Brain microvascular endothelial cell (primary cell): ENCODE results near the gene RSPH9.

ENCODE experiments used
- DNase-seq: peaks from one replicate; pipeline ENCODE4 v3.0.0-alpha.2; 2020
- H3K27ac ChIP-seq: fragments of 250-450 bp; sonication (Bioruptor Pico); 2 replicates; pipeline ENCODE4 v1.5.1; 2020; ENCODE audit warnings: mild to moderate bottlenecking, moderate library complexity
- H3K27me3 ChIP-seq: fragments of 250-450 bp; sonication (Bioruptor Pico); replicated peaks from 2 replicates; pipeline ENCODE4 v1.5.1; 2020; ENCODE audit warnings: mild to moderate bottlenecking
- H3K36me3 ChIP-seq: fragments of 250-450 bp; sonication (Bioruptor Pico); replicated peaks from 2 replicates; pipeline ENCODE4 v1.5.1; 2020; ENCODE audit warnings: mild to moderate bottlenecking
- H3K4me3 ChIP-seq: 2 replicates; pipeline ENCODE4 v1.5.1; 2011; ENCODE audit warnings: low read depth, mild to moderate bottlenecking, control low read depth, low read length, moderate library complexity
- CTCF ChIP-seq: IDR thresholded peaks from 2 replicates; pipeline ENCODE4 v1.5.1; 2011; ENCODE audit warnings: low read depth, mild to moderate bottlenecking, moderate library complexity, low read length, control low read depth, inconsistent platforms; ENCODE audit errors: missing control alignments
- in situ Hi-C: cut with HindIII; loops from 2 replicates; pipeline ENCODE4 v1.10.0; 2017; ENCODE audit warnings: low sequenced_read_pairs, low pct_ligation_motif_present

Gene RSPH9

GRCh38 chr6:43608807-43609206 is 36.0 kb upstream of the RSPH9 start:
- in situ Hi-C loops, result no loop called here
- H3K27ac ChIP-seq, result no peak overlapping the region
- no peaks in the 10 kb centered on the region for H3K27me3 ChIP-seq
- peaks cover 52% of the 10 kb centered on the region for H3K36me3 ChIP-seq
- DNase-seq, result no peak
- no peak overlapping the region for H3K4me3 ChIP-seq
- no peak for TF ChIP-seq CTCF

GRCh38 chr6:43609402-43609801 is 35.4 kb upstream of the RSPH9 start:
- Histone ChIP-seq H3K36me3 (peaks cover 58% of the 10 kb centered on the region), H3K4me3 (no peak overlapping the region), H3K27ac (no peak overlapping the region), H3K27me3 (no peaks in the 10 kb centered on the region)
- no peak for TF ChIP-seq CTCF
- peak; percentile 26 for DNase-seq
- in situ Hi-C loops, result no loop called here

GRCh38 chr6:43610431-43610830 is 34.4 kb upstream of the RSPH9 start:
- no peak overlapping the region for H3K27ac ChIP-seq

GRCh38 chr6:43613721-43614395 is 31.0 kb upstream of the RSPH9 start:
- no peak for DNase-seq
- H3K4me3 ChIP-seq, result no peak overlapping the region
- TF ChIP-seq CTCF, result no peak
- no peaks in the 10 kb centered on the region for H3K27me3 ChIP-seq
- in situ Hi-C loops, result no loop called here
- peaks cover 41% of the 10 kb centered on the region for H3K36me3 ChIP-seq
- H3K27ac ChIP-seq, result no peak overlapping the region

More at GRCh38 chr6:43610431-43610830, 34.4 kb upstream of the RSPH9 start:
- Histone ChIP-seq H3K36me3 (peaks cover 62% of the 10 kb centered on the region), H3K4me3 (no peak overlapping the region), H3K27me3 (no peaks in the 10 kb centered on the region)
- in situ Hi-C loops, result no loop called here
- no peak for TF ChIP-seq CTCF
- DNase-seq, result no peak

- no peak for DNase-seq
- peaks cover 41% of the 10 kb centered on the region for H3K36me3 ChIP-seq
- no peak overlapping the region for H3K27ac ChIP-seq
- no peak overlapping the region for H3K4me3 ChIP-seq
- in situ Hi-C loops, result no loop called here
- no peak for TF ChIP-seq CTCF
- no peaks in the 10 kb centered on the region for H3K27me3 ChIP-seq
Measured at GRCh38 chr6:43614396-43614730, 30.5 kb upstream of the RSPH9 start.
